GM12878 (cell line): ENCODE measurements around the gene TPCN1.

ENCODE experiments used
- BCL11A ChIP-seq: IDR thresholded peaks from 2 replicates; pipeline ENCODE4 v1.6.1; 2011; ENCODE audit warnings: low read depth, low read length
- CTCF ChIP-seq, 3 experiments: IDR thresholded peaks in 2 of 3; conservative IDR thresholded peaks in 1 of 3; 2 replicates each; pipeline ENCODE4 v1.5.1; 2011; ENCODE audit warnings: low read depth in 3 of 3, low read length in 3 of 3, mild to moderate bottlenecking in 3 of 3, control low read depth in 2 of 3, moderate library complexity in 2 of 3, inconsistent platforms in 1 of 3, mixed read lengths in 1 of 3; ENCODE audit not compliant: control insufficient read depth in 2 of 3, insufficient read depth in 1 of 3; ENCODE audit errors: extremely low read depth in 1 of 3
- EZH2 ChIP-seq: IDR thresholded peaks from 2 replicates; pipeline ENCODE4 v1.6.1; 2012; ENCODE audit warnings: low read depth, mild to moderate bottlenecking, control low read depth, inconsistent platforms, low read length, borderline replicate concordance; ENCODE audit not compliant: control insufficient read depth
- NR2C2 ChIP-seq: IDR thresholded peaks from 2 replicates; pipeline ENCODE4 v1.6.1; 2011; ENCODE audit warnings: borderline replicate concordance, low read depth; ENCODE audit not compliant: control insufficient read depth, insufficient read length
- RELA ChIP-seq: fragments of 450-650 bp; IDR thresholded peaks from 2 replicates; pipeline ENCODE4 v1.8.0; 2014; ENCODE audit warnings: borderline replicate concordance; ENCODE audit not compliant: partially characterized antibody
- SREBF1 ChIP-seq: IDR thresholded peaks from 2 replicates; pipeline ENCODE4 v1.6.1; 2012; ENCODE audit warnings: mild to moderate bottlenecking, low read length
- SUZ12 ChIP-seq: fragments of 200-600 bp; sonication (generic); IDR thresholded peaks from one replicate; pipeline ENCODE4 v1.6.1; 2018; ENCODE audit warnings: antibody characterized with exemption, mild to moderate bottlenecking; ENCODE audit not compliant: unreplicated experiment
- ZSCAN29 ChIP-seq: fragments of 450-650 bp; IDR thresholded peaks from 2 replicates; pipeline ENCODE4 v1.6.1; 2017; ENCODE audit warnings: mild to moderate bottlenecking, moderate library complexity

- TF ChIP-seq SREBF1 = no peak
- no peak for TF ChIP-seq NR2C2
- TF ChIP-seq EZH2 = no peak
- TF ChIP-seq BCL11A = no peak
- no peak for TF ChIP-seq RELA
- no peak for TF ChIP-seq CTCF (IDR thresholded peaks at IDR 0.05 in 2 of 3, conservative IDR thresholded peaks at IDR 0.05 in 1 of 3; ENCODE audit: control insufficient read depth in 2 of 3, extremely low read depth in 1 of 3, insufficient read depth in 1 of 3, low read depth in 3 of 3, low read length in 3 of 3)
- TF ChIP-seq ZSCAN29 = no peak
- no peak for TF ChIP-seq SUZ12
These were observed 75.4 kb downstream of the TPCN1 start for GRCh38 chr12:113296557-113297213.
